Kidney epithelial cell (primary cell): ENCODE measurements around the gene RNF215. TPM values are rescaled to one million over a fixed set of nuclear protein-coding genes. Genes with fewer than 3 reads are reported as not detected.

Experiments used
- DNase-seq: peaks from one replicate; pipeline ENCODE4 v3.0.0-alpha.2; 2010; ENCODE audit warnings: low read depth
- H3K27me3 ChIP-seq: 2 replicates; pipeline ENCODE4 v1.6.0; 2011; ENCODE audit warnings: low read length; ENCODE audit not compliant: control insufficient read depth, insufficient read depth
- H3K36me3 ChIP-seq: 2 replicates; pipeline ENCODE4 v1.5.1; 2011; ENCODE audit warnings: low read length; ENCODE audit not compliant: control insufficient read depth, insufficient read depth
- H3K4me3 ChIP-seq: 2 replicates; pipeline ENCODE4 v1.5.1; 2011; ENCODE audit warnings: low read depth, mild to moderate bottlenecking, control low read depth, low read length
- CTCF ChIP-seq: IDR thresholded peaks from 2 replicates; pipeline ENCODE4 v1.5.1; 2011; ENCODE audit warnings: mild to moderate bottlenecking, moderate library complexity, low read length, control low read depth, inconsistent platforms; ENCODE audit not compliant: insufficient read depth, poor library complexity, severe bottlenecking
- total RNA-seq: library from RNA; depleted of rRNA; stranded (reverse); fragments of >200 nt; gene quantifications from 2 replicates; pipeline ENCODE4 v1.2.3, GENCODE V29; 2015

The RNF215 gene
- total RNA-seq, 1 donor from 2014 or later = 34.2 TPM

- Histone ChIP-seq H3K27me3 (no peaks in the 10 kb centered on the region), H3K36me3 (no peaks in the 10 kb centered on the region), H3K4me3 (no peak overlapping the region)
- no peak for TF ChIP-seq CTCF
- DNase-seq = no peak
Observed at GRCh38 chr22:30368420-30368819, 18.8 kb downstream of the RNF215 start.

- Histone ChIP-seq H3K4me3 (no peak overlapping the region), H3K27me3 (no peaks in the 10 kb centered on the region), H3K36me3 (no peaks in the 10 kb centered on the region)
- no peak for DNase-seq
- no peak for TF ChIP-seq CTCF
Observed at GRCh38 chr22:30365891-30366290, 21.3 kb downstream of the RNF215 start.

GRCh38 chr22:30362651-30363281, 24.4 kb downstream of the RNF215 start:
- Histone ChIP-seq H3K27me3 (no peaks in the 10 kb centered on the region), H3K36me3 (no peaks in the 10 kb centered on the region), H3K4me3 (no peak overlapping the region)
- no peak for DNase-seq
- no peak for TF ChIP-seq CTCF

- no peak overlapping the region for H3K4me3 ChIP-seq
- H3K36me3 ChIP-seq = no peaks in the 10 kb centered on the region
- DNase-seq = no peak
- no peak for TF ChIP-seq CTCF
- no peaks in the 10 kb centered on the region for H3K27me3 ChIP-seq
Observed at GRCh38 chr22:30361916-30362650, 25.1 kb downstream of the RNF215 start.

GRCh38 chr22:30358541-30358940, 28.7 kb downstream of the RNF215 start:
- no peak for TF ChIP-seq CTCF
- no peak for DNase-seq
- no peak overlapping the region for H3K4me3 ChIP-seq
- H3K36me3 ChIP-seq = no peaks in the 10 kb centered on the region
- no peaks in the 10 kb centered on the region for H3K27me3 ChIP-seq

GRCh38 chr22:30357650-30358215, 29.5 kb downstream of the RNF215 start:
- DNase-seq = no peak
- no peak for TF ChIP-seq CTCF
- Histone ChIP-seq H3K27me3 (no peaks in the 10 kb centered on the region), H3K4me3 (no peak overlapping the region), H3K36me3 (no peaks in the 10 kb centered on the region)
